Epithelial cell of esophagus (primary cell): ENCODE measurements around the gene ZBTB16.

Experiments
- DNase-seq: peaks from one replicate; pipeline ENCODE4 v3.0.0; 2010; ENCODE audit warnings: low read depth
- H3K4me3 ChIP-seq: 2 replicates; pipeline ENCODE4 v1.5.1; 2011; ENCODE audit warnings: mild to moderate bottlenecking, low read length, control low read depth
- CTCF ChIP-seq: IDR thresholded peaks from 2 replicates; pipeline ENCODE4 v1.5.1; 2011; ENCODE audit warnings: low read depth, mild to moderate bottlenecking, low read length, control low read depth, inconsistent platforms; ENCODE audit not compliant: insufficient read depth; ENCODE audit errors: missing control alignments

ZBTB16 gene

GRCh38 chr11:114132417-114132816 lies 72.9 kb downstream of the ZBTB16 start:
- DNase-seq: no peak
- H3K4me3 ChIP-seq: no peak overlapping the region
- TF ChIP-seq CTCF: no peak

- no peak for DNase-seq
- no peak for TF ChIP-seq CTCF
- no peak overlapping the region for H3K4me3 ChIP-seq
Measured at GRCh38 chr11:114132944-114133394, 73.5 kb downstream of the ZBTB16 start.

GRCh38 chr11:114133548-114134329 lies 74.2 kb downstream of the ZBTB16 start:
- TF ChIP-seq CTCF: no peak
- no peak for DNase-seq
- no peak overlapping the region for H3K4me3 ChIP-seq

- peak; percentile 59 for DNase-seq
- H3K4me3 ChIP-seq: no peak overlapping the region
- no peak for TF ChIP-seq CTCF
Measured at GRCh38 chr11:114134870-114135269, 75.4 kb downstream of the ZBTB16 start.

- no peak for DNase-seq
- no peak for TF ChIP-seq CTCF
- H3K4me3 ChIP-seq: no peak overlapping the region
Measured at GRCh38 chr11:114135737-114136151, 76.2 kb downstream of the ZBTB16 start.

GRCh38 chr11:114136686-114137640 lies 77.5 kb downstream of the ZBTB16 start:
- DNase-seq: no peak
- H3K4me3 ChIP-seq: no peak overlapping the region
- TF ChIP-seq CTCF: no peak
